Endothelial cell of umbilical vein (primary cell): Measurements from ENCODE around the gene TBC1D3I.

Source experiments
- MYC ChIP-seq: IDR thresholded peaks from one replicate; pipeline ENCODE4 v1.6.1; 2011; ENCODE audit warnings: mild to moderate bottlenecking, low read depth, low read length
- POLR2A ChIP-seq: IDR thresholded peaks from 2 replicates; pipeline ENCODE4 v1.6.1; 2012; ENCODE audit warnings: low read depth, mild to moderate bottlenecking, control low read depth, low read length
- POLR2AphosphoS5 ChIP-seq: IDR thresholded peaks from 2 replicates; pipeline ENCODE4 v1.6.1; 2012; ENCODE audit warnings: low read depth, mild to moderate bottlenecking, control low read depth, low read length, moderate library complexity; ENCODE audit not compliant: insufficient read depth
- TF ChIP-seq, protein P1 (sequence below), 2 donors: IDR thresholded peaks; 1 replicate in 1 of 2; 2 replicates in 1 of 2; pipeline ENCODE4 v1.5.1; 2011; ENCODE audit warnings: low read length in 2 of 2, mild to moderate bottlenecking in 2 of 2, moderate library complexity in 2 of 2, control low read depth in 1 of 2, inconsistent platforms in 1 of 2, low read depth in 1 of 2; ENCODE audit not compliant: insufficient read depth in 1 of 2; ENCODE audit errors: extremely low read depth in 1 of 2

GRCh38 chr17:36204724-36205500, 59.5 kb downstream of the TBC1D3I start:
- no peak for TF ChIP-seq POLR2A
- TF ChIP-seq, protein P1, sequence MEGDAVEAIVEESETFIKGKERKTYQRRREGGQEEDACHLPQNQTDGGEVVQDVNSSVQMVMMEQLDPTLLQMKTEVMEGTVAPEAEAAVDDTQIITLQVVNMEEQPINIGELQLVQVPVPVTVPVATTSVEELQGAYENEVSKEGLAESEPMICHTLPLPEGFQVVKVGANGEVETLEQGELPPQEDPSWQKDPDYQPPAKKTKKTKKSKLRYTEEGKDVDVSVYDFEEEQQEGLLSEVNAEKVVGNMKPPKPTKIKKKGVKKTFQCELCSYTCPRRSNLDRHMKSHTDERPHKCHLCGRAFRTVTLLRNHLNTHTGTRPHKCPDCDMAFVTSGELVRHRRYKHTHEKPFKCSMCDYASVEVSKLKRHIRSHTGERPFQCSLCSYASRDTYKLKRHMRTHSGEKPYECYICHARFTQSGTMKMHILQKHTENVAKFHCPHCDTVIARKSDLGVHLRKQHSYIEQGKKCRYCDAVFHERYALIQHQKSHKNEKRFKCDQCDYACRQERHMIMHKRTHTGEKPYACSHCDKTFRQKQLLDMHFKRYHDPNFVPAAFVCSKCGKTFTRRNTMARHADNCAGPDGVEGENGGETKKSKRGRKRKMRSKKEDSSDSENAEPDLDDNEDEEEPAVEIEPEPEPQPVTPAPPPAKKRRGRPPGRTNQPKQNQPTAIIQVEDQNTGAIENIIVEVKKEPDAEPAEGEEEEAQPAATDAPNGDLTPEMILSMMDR (IDR thresholded peaks at IDR 0.05; ENCODE audit: extremely low read depth in 1 of 2, insufficient read depth in 1 of 2, low read depth in 1 of 2, low read length in 2 of 2), result no peak
- TF ChIP-seq MYC, result no peak
- no peak for TF ChIP-seq POLR2AphosphoS5
